ENCODE measurements around the gene RNPEPL1.

Gene RNPEPL1

GRCh38 chr2:240624950-240625621, 56.8 kb downstream of the RNPEPL1 start, which contains the start of gene GPR35:
GPR35 (plus strand) TSS chr2:240625480; CDS start chr2:240629953, 4,473 bp downstream.
- Histone ChIP-seq H3K79me1 (replicated peaks; ENCODE audit: low read length, poor library complexity, severe bottlenecking) (no peaks in the 10 kb centered on the region), H2BK5ac (ENCODE audit: low read depth, low read length, poor library complexity, severe bottlenecking) (no peak within 1 kb of the TSS), H3K4me3 (ENCODE audit: insufficient read depth in 1 of 2, low read depth in 1 of 2, low read length in 2 of 2) (no peak within 1 kb of the TSS), H4K91ac (ENCODE audit: low read length) (peak within 1 kb of the TSS; percentile 64), H3K36me3 (ENCODE audit: control insufficient read depth in 1 of 2, insufficient read depth in 2 of 2, low read depth in 1 of 2, low read length in 2 of 2) (peaks cover 0 to 3% of the 10 kb centered on the region in 2 experiments), H3K23ac (ENCODE audit: low read length in 2 of 2) (no peak within 1 kb of the TSS), H3K4me2 (ENCODE audit: low read length, poor library complexity, severe bottlenecking) (no peak within 1 kb of the TSS), H3K27ac (ENCODE audit: low read length, poor library complexity, severe bottlenecking) (no peak within 1 kb of the TSS), H3K9ac (ENCODE audit: low read length) (no peak within 1 kb of the TSS), H2BK15ac (ENCODE audit: low read depth, poor library complexity, severe bottlenecking) (no peak within 1 kb of the TSS), H2BK120ac (ENCODE audit: low read depth, low read length) (no peak within 1 kb of the TSS), H3K4me1 (ENCODE audit: control insufficient read depth, insufficient read depth, low read depth, low read length) (peaks cover 13% of the 10 kb centered on the region), H4K8ac (ENCODE audit: low read length) (no peak within 1 kb of the TSS), H2AK5ac (ENCODE audit: low read length, severe bottlenecking) (no peak within 1 kb of the TSS), H2BK12ac (ENCODE audit: low read length in 2 of 2) (no peak within 1 kb of the TSS), H3K14ac (ENCODE audit: low read length in 2 of 2) (no peak within 1 kb of the TSS), H2AFZ (ENCODE audit: low read depth, low read length) (no peak within 1 kb of the TSS), H3K4ac (ENCODE audit: low read depth in 1 of 2, low read length in 2 of 2) (no peak within 1 kb of the TSS), H3K18ac (ENCODE audit: low read depth in 1 of 2, low read length in 2 of 2) (no peak within 1 kb of the TSS), H3K27me3 (ENCODE audit: control insufficient read depth in 1 of 2, insufficient read depth in 1 of 2, low read length in 2 of 2) (peaks cover 0 to 25% of the 10 kb centered on the region in 2 experiments), H3K9me3 (ENCODE audit: control insufficient read depth, low read length) (no peaks in the 10 kb centered on the region)
- DNase-seq: peak; percentile 5
- 87% methylated on average over 19 of the region's 23 CpGs for WGBS

GRCh38 chr2:240626531-240627300, 58.4 kb downstream of the RNPEPL1 start:
- DNase-seq: no peak
- Histone ChIP-seq H3K36me3 (ENCODE audit: control insufficient read depth in 1 of 2, insufficient read depth in 2 of 2, low read depth in 1 of 2, low read length in 2 of 2) (peaks cover 0 to 9% of the 10 kb centered on the region in 2 experiments), H2AFZ (ENCODE audit: low read depth, low read length) (no peak overlapping the region), H3K23ac (ENCODE audit: low read length in 2 of 2) (no peak overlapping the region), H3K4me2 (ENCODE audit: low read length, poor library complexity, severe bottlenecking) (no peak overlapping the region), H3K18ac (ENCODE audit: low read depth in 1 of 2, low read length in 2 of 2) (no peak overlapping the region), H2BK12ac (ENCODE audit: low read length in 2 of 2) (no peak overlapping the region), H2BK15ac (ENCODE audit: low read depth, poor library complexity, severe bottlenecking) (no peak overlapping the region), H3K9ac (ENCODE audit: low read length) (no peak overlapping the region), H3K79me1 (replicated peaks; ENCODE audit: low read length, poor library complexity, severe bottlenecking) (no peaks in the 10 kb centered on the region), H4K8ac (ENCODE audit: low read length) (no peak overlapping the region), H4K91ac (ENCODE audit: low read length) (no peak overlapping the region), H3K4me1 (ENCODE audit: control insufficient read depth, insufficient read depth, low read depth, low read length) (peaks cover 14% of the 10 kb centered on the region), H2BK5ac (ENCODE audit: low read depth, low read length, poor library complexity, severe bottlenecking) (no peak overlapping the region), H2AK5ac (ENCODE audit: low read length, severe bottlenecking) (no peak overlapping the region), H3K9me3 (ENCODE audit: control insufficient read depth, low read length) (no peaks in the 10 kb centered on the region), H3K14ac (ENCODE audit: low read length in 2 of 2) (no peak overlapping the region), H3K27ac (ENCODE audit: low read length, poor library complexity, severe bottlenecking) (no peak overlapping the region), H3K4me3 (ENCODE audit: insufficient read depth in 1 of 2, low read depth in 1 of 2, low read length in 2 of 2) (no peak overlapping the region), H3K4ac (ENCODE audit: low read depth in 1 of 2, low read length in 2 of 2) (no peak overlapping the region), H2BK120ac (ENCODE audit: low read depth, low read length) (no peak overlapping the region), H3K27me3 (ENCODE audit: control insufficient read depth in 1 of 2, insufficient read depth in 1 of 2, low read length in 2 of 2) (peaks cover 0 to 28% of the 10 kb centered on the region in 2 experiments)
- WGBS: 73% methylated on average over 21 of the region's 21 CpGs

- no peak overlapping the region for H3K27ac ChIP-seq (ENCODE audit: low read length, poor library complexity, severe bottlenecking)
- no peak overlapping the region for H2BK5ac ChIP-seq (ENCODE audit: low read depth, low read length, poor library complexity, severe bottlenecking)
- peaks cover 0 to 12% of the 10 kb centered on the region in 2 experiments for H3K36me3 ChIP-seq (ENCODE audit: control insufficient read depth in 1 of 2, insufficient read depth in 2 of 2, low read depth in 1 of 2, low read length in 2 of 2)
- H4K91ac ChIP-seq (ENCODE audit: low read length): no peak overlapping the region
- no peak overlapping the region for H3K9ac ChIP-seq (ENCODE audit: low read length)
- H2BK120ac ChIP-seq (ENCODE audit: low read depth, low read length): no peak overlapping the region
- H3K4me2 ChIP-seq (ENCODE audit: low read length, poor library complexity, severe bottlenecking): no peak overlapping the region
- no peak overlapping the region for H2AFZ ChIP-seq (ENCODE audit: low read depth, low read length)
- no peak overlapping the region for H4K8ac ChIP-seq (ENCODE audit: low read length)
- H3K9me3 ChIP-seq (ENCODE audit: control insufficient read depth, low read length): peaks cover 5% of the 10 kb centered on the region
- no peaks in the 10 kb centered on the region for H3K79me1 ChIP-seq (replicated peaks; ENCODE audit: low read length, poor library complexity, severe bottlenecking)
- no peak overlapping the region for H3K18ac ChIP-seq (ENCODE audit: low read depth in 1 of 2, low read length in 2 of 2)
- H3K23ac ChIP-seq (ENCODE audit: low read length in 2 of 2): no peak overlapping the region
- H3K4me1 ChIP-seq (ENCODE audit: control insufficient read depth, insufficient read depth, low read depth, low read length): peaks cover 14% of the 10 kb centered on the region
- no peak overlapping the region for H2BK15ac ChIP-seq (ENCODE audit: low read depth, poor library complexity, severe bottlenecking)
- no peak overlapping the region for H2BK12ac ChIP-seq (ENCODE audit: low read length in 2 of 2)
- H3K4me3 ChIP-seq (ENCODE audit: insufficient read depth in 1 of 2, low read depth in 1 of 2, low read length in 2 of 2): peak overlapping the region in 1 of 2 experiments; percentile 5
- H2AK5ac ChIP-seq (ENCODE audit: low read length, severe bottlenecking): no peak overlapping the region
- no peak for DNase-seq
- H3K27me3 ChIP-seq (ENCODE audit: control insufficient read depth in 1 of 2, insufficient read depth in 1 of 2, low read length in 2 of 2): peaks cover 0 to 28% of the 10 kb centered on the region in 2 experiments
- H3K14ac ChIP-seq (ENCODE audit: low read length in 2 of 2): no peak overlapping the region
- 79% methylated on average over 17 of the region's 17 CpGs for WGBS
- no peak overlapping the region for H3K4ac ChIP-seq (ENCODE audit: low read depth in 1 of 2, low read length in 2 of 2)
Measured at GRCh38 chr2:240627736-240628506, 59.6 kb downstream of the RNPEPL1 start.

- Histone ChIP-seq H2BK12ac (ENCODE audit: low read length in 2 of 2) (no peak overlapping the region), H3K4me1 (ENCODE audit: control insufficient read depth, insufficient read depth, low read depth, low read length) (peaks cover 14% of the 10 kb centered on the region), H2AK5ac (ENCODE audit: low read length, severe bottlenecking) (no peak overlapping the region), H3K9me3 (ENCODE audit: control insufficient read depth, low read length) (peaks cover 6% of the 10 kb centered on the region), H2BK15ac (ENCODE audit: low read depth, poor library complexity, severe bottlenecking) (no peak overlapping the region), H3K9ac (ENCODE audit: low read length) (no peak overlapping the region), H3K4me2 (ENCODE audit: low read length, poor library complexity, severe bottlenecking) (no peak overlapping the region), H3K79me1 (replicated peaks; ENCODE audit: low read length, poor library complexity, severe bottlenecking) (no peaks in the 10 kb centered on the region), H3K4me3 (ENCODE audit: insufficient read depth in 1 of 2, low read depth in 1 of 2, low read length in 2 of 2) (no peak overlapping the region), H2BK5ac (ENCODE audit: low read depth, low read length, poor library complexity, severe bottlenecking) (no peak overlapping the region), H3K36me3 (ENCODE audit: control insufficient read depth in 1 of 2, insufficient read depth in 2 of 2, low read depth in 1 of 2, low read length in 2 of 2) (peaks cover 0 to 12% of the 10 kb centered on the region in 2 experiments), H3K27me3 (ENCODE audit: control insufficient read depth in 1 of 2, insufficient read depth in 1 of 2, low read length in 2 of 2) (peaks cover 0 to 28% of the 10 kb centered on the region in 2 experiments), H4K8ac (ENCODE audit: low read length) (no peak overlapping the region), H3K14ac (ENCODE audit: low read length in 2 of 2) (no peak overlapping the region), H2BK120ac (ENCODE audit: low read depth, low read length) (no peak overlapping the region), H2AFZ (ENCODE audit: low read depth, low read length) (no peak overlapping the region), H3K18ac (ENCODE audit: low read depth in 1 of 2, low read length in 2 of 2) (no peak overlapping the region), H3K27ac (ENCODE audit: low read length, poor library complexity, severe bottlenecking) (no peak overlapping the region), H3K23ac (ENCODE audit: low read length in 2 of 2) (no peak overlapping the region), H3K4ac (ENCODE audit: low read depth in 1 of 2, low read length in 2 of 2) (no peak overlapping the region), H4K91ac (ENCODE audit: low read length) (no peak overlapping the region)
- DNase-seq: no peak
- 46% methylated on average over 2 of the region's 7 CpGs for WGBS
Measured at GRCh38 chr2:240628507-240628807, 60.2 kb downstream of the RNPEPL1 start.
